ENCODE data around the gene SEMA3E.

GRCh38 chr7:83442911-83443310, 206.0 kb downstream of the SEMA3E start:
- no peak for TF ChIP-seq CTCF (IDR thresholded peaks at IDR 0.05)
- TF ChIP-seq MXI1 (IDR thresholded peaks at IDR 0.05; ENCODE audit: low read depth, low read length), result no peak
- TF ChIP-seq POLR2AphosphoS5 (IDR thresholded peaks at IDR 0.05; ENCODE audit: low read depth, low read length), result no peak
- no peak for TF ChIP-seq NFIC (IDR thresholded peaks at IDR 0.05; ENCODE audit: borderline replicate concordance)
- TF ChIP-seq FOXM1 (IDR thresholded peaks at IDR 0.05; ENCODE audit: low read depth), result no peak
- TF ChIP-seq TEAD4 (IDR thresholded peaks at IDR 0.05; ENCODE audit: borderline replicate concordance, insufficient read depth), result no peak
- TF ChIP-seq RAD21 (IDR thresholded peaks at IDR 0.05; ENCODE audit: low read length), result no peak
- no peak for TF ChIP-seq RCOR1 (IDR thresholded peaks at IDR 0.05; ENCODE audit: low read length)
- TF ChIP-seq USF2 (IDR thresholded peaks at IDR 0.05; ENCODE audit: borderline replicate concordance, low read depth, low read length), result no peak

Measured in SK-N-SH (cell line).